ENCODE data around the gene BDNF.
"Not testable (repeated sequence)": the region's sequence is repeated elsewhere in the genome, so short reads cannot be mapped to it uniquely, and the experiment has no call there.

BDNF gene

DNA sequence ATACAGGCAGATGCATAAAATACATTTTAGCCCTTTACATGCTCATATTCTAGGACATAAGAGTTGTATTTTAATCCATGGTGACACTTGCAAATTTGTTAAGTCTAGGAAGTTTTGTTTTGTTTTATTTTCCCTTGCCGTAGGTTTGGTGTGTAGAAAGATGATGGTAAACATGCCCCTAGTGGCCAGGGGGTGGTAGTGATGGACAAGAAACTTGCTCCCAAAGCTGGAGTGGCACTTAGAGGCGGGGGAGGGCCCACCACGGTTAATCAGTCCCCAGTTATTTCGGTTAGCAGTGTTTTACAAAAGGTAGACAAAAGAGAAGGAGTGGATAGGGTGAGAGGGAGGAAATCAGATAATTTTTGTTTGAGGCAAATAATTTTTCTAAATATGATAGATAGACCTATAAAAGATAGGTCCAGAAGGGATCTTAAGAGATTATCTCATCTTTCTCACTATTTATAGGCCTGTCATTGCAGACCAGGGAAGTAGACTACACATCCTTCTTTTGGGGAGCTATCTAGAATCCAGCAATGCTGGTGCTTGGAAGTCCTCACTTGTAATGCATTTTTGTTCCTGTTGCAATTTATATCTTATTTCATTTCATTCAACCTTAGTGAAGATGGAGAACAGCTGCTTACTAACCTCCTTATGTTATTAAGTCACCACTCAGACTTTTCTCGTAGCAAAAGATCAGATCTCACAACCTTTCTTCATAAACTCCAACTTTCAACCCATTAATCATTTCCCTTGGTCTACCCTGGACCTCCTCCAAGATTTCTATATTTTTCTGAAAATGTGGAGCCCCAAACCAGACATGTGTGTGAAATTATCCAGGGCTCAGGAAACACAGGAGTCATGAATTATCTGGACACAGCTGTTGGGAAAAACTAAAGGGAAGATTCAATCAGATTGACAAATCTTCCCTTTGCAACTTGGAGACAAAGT, 5.9 kb upstream of the BDNF start:
- no peak for DNase-seq

DNA sequence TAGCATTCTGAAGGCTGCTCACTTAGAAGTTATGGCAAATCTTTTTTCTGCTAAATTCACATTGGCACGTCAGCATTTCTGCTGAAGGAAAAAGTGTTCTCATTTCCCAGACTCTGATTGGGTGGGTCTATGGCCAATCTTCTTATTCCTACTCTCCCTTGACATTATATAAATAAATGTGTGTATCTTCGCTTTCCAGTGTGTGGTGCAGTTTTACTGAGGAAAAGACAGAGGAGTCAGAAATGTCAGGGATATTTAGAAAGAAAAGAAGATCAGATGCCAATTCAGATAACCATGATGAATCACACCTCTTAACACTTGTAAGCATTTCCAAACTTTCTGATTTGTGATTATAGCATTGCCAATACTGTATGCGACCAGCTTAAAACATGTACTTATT, 3.2 kb upstream of the BDNF start:
- no peak for DNase-seq

DNA sequence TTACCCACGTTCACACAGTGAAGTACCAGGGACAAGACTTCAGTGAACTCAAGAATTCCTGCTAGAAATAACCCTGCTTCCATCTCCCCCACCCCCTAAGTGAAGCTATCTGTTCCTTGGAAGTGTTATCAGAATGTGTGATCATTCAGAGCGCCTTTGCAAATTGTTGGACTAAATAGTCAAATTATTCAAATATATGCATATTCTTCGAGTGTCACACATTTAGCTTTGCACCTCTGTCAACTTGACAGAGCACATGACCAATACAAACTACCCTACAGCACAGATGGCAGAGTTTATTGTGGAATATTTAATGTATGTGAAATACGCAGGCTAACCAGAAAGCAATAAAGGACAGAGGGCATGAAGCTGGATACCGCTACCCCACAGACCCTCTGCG, 2.6 kb upstream of the BDNF start:
- DNase-seq = no peak

DNA sequence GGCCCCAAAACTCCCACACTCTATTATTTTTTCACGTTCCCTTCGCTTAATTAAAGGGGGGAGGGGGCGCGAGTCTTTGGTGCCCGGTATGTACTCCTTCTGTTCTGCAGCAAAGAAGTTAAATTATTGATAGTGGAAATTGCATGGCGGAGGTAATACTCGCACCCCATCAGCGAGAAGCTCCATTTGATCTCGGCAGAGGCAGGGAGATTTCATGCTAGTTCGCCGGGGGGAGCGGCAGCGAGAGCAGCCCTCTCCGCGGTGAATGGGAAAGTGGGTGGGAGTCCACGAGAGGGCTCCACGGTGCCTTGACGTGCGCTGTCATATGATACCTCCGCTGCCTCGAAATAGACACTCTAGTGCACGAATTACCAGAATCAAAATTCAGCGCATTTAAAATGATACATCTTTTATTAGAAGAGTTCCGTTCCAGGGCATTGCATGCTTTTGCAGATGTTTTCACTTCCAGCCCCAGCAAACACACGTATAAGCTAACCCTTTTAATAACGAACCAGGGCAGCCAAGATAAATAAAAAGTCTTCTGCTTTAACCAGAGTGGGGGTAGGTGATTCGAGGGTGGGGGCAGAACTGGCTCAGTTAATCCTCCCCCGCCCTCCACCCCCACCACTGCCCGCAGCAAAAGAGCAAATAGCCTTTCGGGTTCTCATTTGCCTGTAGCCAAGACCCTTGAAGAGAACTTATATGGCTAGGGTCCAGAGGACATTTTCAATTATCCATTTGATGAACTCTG, 1.3 kb upstream of the BDNF start:
- no peak for DNase-seq

DNA sequence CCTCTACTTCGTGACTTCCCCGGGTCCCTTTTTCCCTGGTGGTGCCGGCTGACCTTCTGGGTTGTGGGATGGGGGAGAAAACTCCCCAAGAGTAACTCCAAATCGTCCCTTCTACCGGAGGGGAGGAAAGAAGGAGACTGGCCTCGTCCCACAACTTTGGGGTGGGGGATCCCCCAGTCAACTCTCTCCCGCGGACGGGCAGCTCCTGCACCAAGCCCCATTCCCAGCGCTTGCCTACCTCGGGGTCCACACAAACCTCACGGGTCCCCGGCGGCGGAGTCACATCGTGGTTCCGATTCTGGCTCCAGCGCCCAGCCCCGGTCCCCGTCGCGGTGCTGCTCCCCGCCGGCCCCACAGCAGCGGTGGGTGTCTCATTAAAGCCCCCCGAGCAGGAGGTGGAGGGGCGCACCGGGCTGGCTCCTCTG, 317 bp downstream of the BDNF start:
- no peak for DNase-seq

DNA sequence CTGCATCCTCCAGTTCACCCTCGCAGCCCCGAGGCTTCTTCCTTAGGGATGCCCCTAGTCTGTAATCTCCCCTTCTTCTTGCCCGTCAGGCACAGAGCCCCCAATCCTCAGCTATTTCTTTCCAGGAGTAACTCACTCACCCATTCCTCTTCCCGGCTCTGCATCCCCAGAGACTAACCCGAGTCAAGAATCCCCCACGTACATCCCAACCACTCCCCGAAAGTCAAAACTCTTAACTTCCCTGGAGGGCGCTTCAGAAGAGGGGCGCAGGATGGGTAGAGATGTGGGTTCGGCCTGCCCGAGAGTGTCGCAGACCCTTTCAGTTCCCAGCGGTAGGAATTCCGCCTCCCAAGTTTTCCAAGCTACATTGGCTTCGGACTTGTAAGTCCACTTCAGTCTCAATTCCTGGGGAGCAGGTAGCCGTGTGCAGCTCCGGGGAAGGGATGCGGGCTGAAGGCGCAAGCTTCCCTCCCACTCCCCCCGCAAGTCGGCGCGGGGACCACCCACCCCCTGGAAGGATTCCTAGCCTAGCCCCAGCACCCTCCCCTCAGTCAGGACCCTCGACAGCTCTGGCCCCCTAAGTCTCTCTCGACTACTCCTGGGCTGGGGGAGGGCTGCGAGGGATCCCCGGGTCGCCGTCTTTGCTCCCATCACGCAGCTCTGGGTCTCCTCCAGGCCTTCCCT, 871 bp downstream of the BDNF start:
- no peak for DNase-seq

DNA sequence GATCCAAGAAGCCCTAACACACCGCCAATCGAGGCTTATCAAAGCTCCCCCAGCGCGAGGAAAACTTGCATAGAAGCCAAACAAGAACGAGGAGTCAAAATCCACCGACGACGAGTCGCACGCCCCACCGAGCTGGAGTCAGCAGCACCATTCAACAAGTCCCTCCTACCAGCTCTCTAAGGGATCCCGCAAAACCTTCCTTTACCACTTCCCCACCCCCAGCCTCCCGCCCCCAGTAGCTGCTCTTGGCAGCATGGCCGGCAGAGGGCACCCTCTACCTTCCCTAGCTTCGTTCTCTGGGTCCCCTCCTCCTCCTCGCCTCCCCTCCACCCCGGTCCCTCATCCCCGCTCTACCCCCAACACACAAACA, 1.4 kb downstream of the BDNF start:
- peak in 2 of 5 donors; percentile 28 to 35 for DNase-seq

DNA sequence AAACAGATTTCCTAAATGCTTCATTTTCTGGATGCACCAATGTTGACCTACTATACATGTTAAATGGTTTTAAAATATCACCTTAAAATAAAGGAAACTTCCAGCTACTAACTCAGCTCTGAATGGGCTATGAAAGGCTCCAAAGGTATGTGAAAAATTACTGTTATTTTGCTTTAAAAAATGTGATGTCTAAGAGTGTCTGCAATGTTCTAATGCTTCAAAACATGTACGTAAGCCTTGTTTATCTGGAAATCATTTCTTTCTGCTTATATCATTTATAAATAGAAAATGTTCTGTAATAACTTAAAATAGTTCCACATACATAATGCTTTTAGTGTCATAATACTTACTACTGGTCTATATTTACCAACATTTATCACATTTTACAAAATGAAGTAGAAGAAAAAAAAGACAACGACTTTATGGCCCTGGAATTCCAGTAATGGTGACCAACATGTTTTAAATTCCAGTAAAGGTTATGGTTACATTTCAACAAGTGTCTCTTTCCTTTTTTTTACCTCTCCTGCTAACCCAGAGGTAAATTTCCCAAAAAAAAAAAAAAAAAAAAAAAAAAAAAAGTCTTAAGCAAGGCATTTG, 2.5 kb downstream of the BDNF start:
- no peak for DNase-seq

DNA sequence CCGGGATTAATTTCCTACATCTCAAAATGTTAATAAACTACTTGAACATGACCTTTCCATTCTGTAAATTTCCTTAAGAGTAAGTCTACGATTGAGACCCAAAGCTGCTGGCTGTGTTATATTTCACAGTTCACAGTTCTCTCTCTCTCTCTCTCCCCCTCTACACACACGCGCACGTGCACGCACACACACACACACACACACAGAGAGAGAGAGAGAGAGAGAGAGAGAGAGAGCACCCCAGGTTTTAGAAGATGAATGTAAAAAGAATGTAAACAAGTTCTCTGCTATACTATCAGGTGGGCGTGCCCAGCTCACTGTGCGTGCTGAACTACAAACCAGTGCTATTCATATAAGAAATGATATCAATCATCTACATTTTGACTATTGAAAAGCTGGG, 3.3 kb downstream of the BDNF start:
- no peak for DNase-seq

DNA sequence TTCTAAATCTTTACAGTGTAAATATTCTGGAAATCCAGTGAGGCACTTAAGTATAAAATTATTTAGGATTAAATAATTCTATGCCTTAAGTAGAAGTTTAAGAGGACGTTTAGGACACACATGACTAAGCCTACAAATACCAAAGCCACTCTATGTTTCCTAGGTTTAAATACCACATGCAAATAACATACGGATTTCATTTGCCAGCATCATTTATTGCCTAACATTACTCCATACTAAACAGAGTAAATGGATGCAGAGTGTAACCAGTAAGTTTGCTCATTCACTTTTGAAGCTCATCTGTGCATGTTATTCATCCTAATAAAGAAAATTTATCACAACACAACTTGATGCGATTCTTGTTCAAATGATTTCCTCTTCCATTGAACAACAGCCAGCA, 4.1 kb downstream of the BDNF start:
- no peak for DNase-seq

DNA sequence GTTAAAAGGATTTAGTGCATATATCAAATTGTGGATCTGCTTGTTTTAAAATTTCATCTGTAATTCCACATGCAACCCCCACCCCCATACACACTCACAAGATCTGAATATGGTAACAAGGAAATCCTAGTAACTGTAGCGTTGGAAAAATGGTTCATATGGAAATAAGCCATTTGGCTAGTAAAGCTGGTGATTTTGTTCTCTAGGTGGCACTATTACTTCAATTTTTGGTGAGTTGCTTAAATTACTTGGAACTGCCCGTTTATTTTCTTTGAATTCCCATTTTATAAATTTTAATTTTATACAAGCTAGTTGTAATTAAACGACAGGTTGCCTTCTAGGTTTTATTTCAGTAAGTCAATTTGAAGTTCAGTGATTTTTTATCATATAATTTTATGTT, 5.3 kb downstream of the BDNF start:
- no peak for DNase-seq

DNA sequence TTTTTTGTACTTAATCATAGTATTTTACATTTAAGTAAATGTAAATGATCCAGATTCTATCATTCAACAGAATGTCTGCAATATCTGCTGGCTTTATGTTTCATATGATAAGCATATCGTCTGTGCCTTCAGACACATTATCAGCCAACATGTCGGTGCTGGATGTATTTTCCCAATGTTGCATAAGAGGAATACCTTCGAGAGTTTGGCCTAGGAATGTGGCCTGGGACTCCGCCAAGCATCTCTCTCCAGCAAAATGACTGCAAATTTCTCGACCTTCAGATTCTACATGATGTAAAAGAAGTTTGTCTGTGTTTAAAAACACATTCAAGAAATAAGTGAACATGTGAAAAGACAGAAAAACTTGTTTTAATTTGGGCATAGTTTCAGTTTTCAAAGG, 6.9 kb downstream of the BDNF start:
- DNase-seq = no peak

DNA sequence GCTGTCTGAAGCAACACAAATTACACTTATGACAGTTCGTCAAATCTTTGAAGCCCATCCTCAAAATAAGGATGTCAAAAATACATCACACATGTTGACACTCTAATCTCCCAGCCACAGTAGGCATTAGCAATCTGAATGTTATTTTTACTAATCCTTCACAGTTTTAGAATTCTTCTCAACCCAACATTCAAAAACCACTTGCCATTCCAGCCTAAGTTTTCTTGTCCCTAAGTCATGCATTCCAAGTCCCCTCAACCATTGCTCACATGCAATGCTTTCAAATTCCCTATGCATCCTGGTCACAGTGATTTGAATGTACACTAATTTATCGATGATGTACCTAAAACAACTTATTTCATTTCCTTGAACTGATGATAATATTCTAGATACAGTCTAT, 7.5 kb downstream of the BDNF start:
- no peak for DNase-seq

DNA sequence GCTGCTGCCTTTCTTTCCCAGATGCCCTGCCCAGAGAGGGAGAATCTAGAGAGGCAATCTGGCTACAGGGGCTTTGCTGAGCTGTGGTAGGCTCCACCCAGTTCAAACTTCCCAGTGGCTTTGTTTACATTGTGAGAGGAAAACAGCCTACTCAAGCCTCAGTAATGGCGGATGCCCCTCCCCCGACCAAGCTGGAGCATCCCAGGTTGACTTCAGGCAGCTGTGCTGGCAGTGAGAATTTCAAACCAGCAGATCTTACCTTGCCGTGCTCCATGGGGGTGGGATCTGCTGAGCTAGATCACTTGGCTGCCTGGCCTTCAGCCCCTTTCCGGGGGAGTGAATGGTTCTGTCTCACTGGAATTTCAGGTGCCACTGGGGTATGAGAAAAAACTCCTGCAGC, 12.2 kb downstream of the BDNF start:
- no peak for DNase-seq

DNA sequence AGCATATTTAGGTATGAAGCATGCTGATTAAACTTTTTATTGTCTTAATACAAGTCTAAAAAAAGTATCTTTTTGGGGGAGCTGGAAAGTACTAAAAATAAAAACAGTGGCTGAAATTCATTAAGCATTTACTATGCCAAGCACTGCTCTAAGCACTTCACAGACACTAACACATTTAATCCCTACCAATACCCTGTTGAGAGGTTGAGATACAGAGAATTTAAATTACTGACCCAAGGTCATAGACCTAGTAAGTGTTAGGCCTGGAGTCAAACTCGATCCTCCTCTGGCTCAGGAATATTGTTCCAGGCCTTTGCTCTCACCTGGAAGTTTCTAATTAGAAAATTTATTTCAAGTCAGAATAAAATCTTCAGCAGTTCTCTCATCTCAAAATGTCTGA, 18.6 kb downstream of the BDNF start:
- DNase-seq = no peak

DNA sequence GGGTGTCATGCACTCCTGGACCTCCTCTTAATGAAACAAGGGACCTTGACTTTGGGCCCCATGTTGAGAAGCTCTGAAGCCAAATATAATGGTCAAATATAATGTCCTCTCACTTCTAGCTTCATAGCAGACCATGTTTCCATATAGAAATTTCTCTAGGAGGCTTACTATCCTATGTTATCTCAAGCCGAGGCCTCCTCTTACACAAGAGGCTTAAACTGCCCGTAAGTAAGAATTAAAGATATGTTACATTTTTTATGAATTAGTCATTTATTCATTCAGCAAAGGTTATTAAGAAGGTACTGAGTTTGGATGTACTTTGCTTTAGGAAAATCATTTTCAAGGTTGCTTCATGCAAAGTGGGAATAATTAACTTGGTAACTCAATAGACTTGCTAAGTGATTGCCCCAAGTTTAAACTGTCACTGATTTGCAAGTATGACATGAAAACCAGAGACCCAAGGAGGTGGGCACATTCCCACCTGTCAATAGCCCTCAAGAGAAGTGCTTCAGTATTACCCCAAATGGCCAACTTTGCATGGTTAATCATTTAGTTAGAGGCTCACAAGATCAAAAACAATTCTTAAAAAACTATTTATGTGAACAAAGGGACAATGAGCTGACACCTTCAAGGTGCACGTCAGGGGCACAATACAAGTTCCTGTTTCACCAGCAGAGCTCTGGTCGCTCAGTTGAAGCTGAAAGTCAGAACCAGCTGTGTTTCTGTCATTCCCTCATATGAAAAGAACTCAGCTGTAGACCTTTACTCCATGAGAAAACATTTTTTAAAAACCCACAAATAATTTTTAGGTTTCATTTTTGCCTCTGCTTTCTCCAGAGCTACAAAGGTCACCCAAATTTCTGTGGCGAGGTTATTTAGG, 20.9 kb downstream of the BDNF start:
- no peak for DNase-seq

DNA sequence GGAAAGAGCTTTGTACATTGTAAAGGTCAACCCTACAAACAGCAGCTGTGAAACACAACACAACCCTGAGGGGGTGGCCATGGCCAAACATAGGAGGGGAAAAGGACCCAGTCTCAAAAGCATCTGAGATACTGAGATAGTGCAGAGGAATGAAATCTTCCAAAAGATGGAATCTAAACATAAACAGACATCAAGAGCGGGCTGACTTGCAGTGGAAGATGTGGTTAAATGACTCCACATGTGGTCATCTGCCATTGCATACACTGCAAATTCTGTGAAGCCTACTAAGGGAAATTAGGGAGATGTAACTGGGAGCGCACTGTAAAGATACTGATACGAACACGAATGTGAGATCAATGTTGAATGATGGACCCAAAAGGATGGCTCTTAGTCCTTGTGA, 22.0 kb downstream of the BDNF start:
- no peak for DNase-seq

DNA sequence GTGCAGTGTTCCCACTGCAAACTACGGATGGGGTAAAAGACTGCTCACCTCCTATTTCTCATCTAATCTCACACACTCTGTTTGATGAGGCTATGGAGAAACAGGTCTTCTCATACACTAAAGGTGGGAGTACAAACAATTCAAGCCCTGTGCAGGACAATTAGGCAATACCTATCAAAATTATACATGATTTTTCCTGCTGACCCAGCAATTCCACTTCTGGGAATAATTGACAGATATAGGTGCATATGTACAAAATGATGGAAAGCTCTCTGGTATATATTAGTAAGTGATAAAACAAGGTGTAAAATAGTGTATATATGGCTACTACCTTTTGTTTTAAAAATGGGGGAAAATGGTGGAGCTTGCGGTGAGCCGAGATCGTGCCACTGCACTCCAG, 23.1 kb downstream of the BDNF start:
- DNase-seq = no peak

DNA sequence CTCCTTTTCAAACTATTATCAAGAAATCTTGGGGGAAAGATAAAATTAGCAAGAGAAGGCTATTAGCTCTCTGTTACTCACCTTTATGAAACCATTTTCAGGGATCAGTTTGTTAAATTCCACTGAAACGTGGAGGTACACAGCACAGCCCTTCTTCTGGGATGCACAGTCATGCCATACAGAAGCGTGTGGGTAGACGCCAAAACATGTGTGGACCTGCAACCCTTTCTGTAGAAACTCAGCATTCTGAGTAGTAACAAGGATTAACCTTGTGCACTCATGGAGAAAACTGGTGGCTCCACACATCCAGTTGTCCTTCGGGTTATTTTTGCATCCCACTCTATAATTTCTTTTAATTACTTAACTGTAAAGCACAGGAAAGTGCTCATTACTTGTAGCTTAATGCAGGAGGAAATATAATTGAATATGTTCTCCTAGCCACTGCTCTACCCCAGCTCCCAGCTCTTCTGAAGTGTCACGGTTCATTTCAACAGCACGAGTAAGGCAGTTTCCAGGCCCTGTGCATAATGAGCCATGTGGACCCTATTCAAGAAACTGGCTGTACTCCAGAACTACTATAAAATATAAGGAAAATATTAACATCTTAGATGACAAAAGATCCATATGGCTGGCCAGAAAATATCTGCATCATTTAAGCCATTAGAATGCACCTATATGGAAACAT, 26.1 kb downstream of the BDNF start:
- no peak for DNase-seq

DNA sequence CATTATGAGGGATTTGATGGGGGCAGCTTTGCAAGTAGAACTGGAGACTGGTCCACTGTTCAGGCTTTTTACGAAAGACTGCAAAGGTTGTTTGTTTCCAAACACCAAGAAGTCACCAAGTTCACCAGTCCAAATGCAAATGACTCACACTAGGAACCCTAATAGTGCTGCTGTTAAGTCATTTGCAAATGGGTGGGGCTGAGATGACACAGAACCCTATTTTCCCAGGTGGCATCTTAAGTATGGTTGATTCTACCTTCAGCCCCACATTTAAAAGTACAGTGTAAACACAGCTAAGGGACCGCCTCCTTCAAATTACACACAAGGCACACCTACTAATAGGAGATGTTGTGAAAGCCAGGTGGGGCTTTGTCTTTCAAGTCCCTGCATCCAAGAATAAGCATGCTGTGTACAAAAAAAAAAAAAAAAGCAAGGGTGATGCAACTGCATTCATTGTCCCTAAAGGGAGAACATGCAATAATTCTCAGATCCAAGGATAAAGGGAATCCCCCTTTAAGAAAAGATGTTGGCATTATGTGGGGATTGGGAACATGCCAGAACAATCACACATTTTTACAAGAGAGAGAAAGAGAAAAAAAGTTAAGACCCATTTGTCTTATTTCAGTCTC, 27.3 kb downstream of the BDNF start:
- no peak for DNase-seq

DNA sequence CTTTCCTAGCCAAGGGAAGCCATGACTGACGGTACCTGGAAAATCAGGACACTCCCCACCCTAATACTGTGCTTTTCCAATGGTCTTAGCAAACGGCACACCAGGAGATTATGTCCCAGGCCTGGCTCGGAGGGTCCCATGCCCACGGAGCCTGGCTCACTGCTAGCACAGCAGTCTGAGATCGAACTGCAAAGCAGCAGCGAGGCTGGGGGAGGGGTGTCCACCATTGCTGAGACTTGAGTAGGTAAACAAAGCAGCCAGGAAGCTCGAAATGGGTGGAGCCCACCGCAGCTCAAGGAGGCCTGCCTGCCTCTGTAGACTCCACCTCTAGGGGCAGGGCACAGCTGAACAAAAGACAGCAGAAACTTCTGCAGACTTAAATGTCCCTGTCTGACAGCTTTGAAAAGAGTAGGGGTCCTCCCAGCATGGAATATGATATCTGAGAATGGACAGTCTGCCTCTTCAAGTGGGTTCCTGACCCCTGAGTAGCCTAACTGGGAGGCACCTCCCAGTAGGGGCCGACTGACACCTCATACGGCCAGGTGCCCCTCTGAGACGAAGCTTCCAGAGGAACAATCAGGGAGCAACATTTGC, 34.6 kb downstream of the BDNF start:
- not testable (repeated sequence) for DNase-seq

Data from T-helper 1 cell (primary cell).